ENCODE results near the gene REXO1. TPM values are rescaled to one million over a fixed set of nuclear protein-coding genes. Genes with fewer than 3 reads are reported as not detected.

REXO1 gene
- total and polyA plus RNA-seq, 2 donors (not counting 1 experiment from before 2014, with no cell fraction given): 6.1 to 6.8 TPM

DNA sequence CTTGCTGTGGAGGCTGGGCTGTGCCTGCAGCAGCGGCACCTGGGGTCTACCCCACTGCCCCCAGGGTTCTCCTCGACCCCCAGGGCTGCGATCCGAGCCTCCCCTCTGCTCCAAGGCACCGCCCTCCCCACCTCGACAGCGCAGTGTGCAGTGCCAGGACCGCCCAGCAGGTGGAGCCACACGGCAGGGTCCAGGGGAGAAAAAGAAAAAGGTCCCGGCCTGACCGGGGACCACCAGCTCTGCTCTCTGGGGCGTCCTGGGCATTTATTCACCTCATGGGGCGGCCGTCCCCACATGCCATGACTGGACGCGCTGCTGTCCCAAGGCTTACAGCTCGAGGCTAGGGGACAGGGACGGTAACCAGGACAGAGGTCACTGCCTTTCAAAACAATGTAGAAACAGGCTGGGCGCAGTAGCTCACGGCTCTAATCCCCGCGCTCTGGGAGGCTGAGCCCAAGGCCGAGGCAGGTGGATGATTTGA lies 10.6 kb downstream of the REXO1 start:
- H3K4me2 ChIP-seq (ENCODE audit: extremely low read depth, insufficient read depth, low read length): no peak overlapping the region
- no peak overlapping the region for H2AFZ ChIP-seq (ENCODE audit: low read length)
- peaks cover 79% of the 10 kb centered on the region for H3K79me2 ChIP-seq (ENCODE audit: control insufficient read depth, insufficient read depth, low read length)
- H3K27me3 ChIP-seq (ENCODE audit: control insufficient read depth, insufficient read depth, low read length): no peaks in the 10 kb centered on the region
- peaks cover 15% of the 10 kb centered on the region for H3K4me1 ChIP-seq (ENCODE audit: control insufficient read depth, extremely low read depth, insufficient read depth, low read length)
- no peak overlapping the region for H3K4me3 ChIP-seq (replicated peaks in 1 of 4; ENCODE audit: control extremely low read depth in 1 of 4, insufficient read depth in 1 of 4, low read depth in 3 of 4, low read length in 4 of 4)
- no peak for TF ChIP-seq EZH2 (IDR thresholded peaks at IDR 0.05; ENCODE audit: low read length, missing control alignments)
- TF ChIP-seq, protein P1, sequence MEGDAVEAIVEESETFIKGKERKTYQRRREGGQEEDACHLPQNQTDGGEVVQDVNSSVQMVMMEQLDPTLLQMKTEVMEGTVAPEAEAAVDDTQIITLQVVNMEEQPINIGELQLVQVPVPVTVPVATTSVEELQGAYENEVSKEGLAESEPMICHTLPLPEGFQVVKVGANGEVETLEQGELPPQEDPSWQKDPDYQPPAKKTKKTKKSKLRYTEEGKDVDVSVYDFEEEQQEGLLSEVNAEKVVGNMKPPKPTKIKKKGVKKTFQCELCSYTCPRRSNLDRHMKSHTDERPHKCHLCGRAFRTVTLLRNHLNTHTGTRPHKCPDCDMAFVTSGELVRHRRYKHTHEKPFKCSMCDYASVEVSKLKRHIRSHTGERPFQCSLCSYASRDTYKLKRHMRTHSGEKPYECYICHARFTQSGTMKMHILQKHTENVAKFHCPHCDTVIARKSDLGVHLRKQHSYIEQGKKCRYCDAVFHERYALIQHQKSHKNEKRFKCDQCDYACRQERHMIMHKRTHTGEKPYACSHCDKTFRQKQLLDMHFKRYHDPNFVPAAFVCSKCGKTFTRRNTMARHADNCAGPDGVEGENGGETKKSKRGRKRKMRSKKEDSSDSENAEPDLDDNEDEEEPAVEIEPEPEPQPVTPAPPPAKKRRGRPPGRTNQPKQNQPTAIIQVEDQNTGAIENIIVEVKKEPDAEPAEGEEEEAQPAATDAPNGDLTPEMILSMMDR (conservative IDR thresholded peaks at IDR 0.05 in 1 of 2, IDR thresholded peaks at IDR 0.05 in 1 of 2; ENCODE audit: low read depth in 1 of 2, low read length in 2 of 2): peak; percentile 81 to 82
- no peaks in the 10 kb centered on the region for H3K9me3 ChIP-seq (ENCODE audit: control insufficient read depth, insufficient read depth, low read depth, low read length)
- no peaks in the 10 kb centered on the region for H4K20me1 ChIP-seq (ENCODE audit: control insufficient read depth, extremely low read depth, insufficient read depth, low read length)
- H3K9ac ChIP-seq (ENCODE audit: insufficient read depth, low read length): no peak overlapping the region
- DNase-seq (ENCODE audit: low read depth in 2 of 2): no peak
- no peak overlapping the region for H3K27ac ChIP-seq (ENCODE audit: insufficient read depth, low read length)
- no peaks in the 10 kb centered on the region for H3K36me3 ChIP-seq (ENCODE audit: control insufficient read depth, insufficient read depth, low read length)

DNA sequence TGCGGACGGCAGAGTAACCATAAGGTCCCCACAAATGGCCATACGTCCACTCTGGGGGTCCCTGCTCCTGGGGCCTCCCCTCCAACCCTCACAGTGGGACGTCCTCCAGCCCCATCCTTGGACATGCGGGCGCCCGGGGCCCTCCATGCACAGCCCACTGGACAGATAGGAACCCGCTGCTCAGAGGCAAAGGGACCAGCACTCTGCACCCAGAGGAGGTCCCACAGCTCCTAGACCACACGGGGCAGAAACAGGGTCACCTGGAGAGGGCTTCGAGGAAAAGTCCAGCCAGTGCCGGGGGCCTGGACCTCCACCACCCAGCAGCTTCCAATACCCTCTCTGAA lies 11.1 kb downstream of the REXO1 start:
- TF ChIP-seq, protein P1 (conservative IDR thresholded peaks at IDR 0.05 in 1 of 2, IDR thresholded peaks at IDR 0.05 in 1 of 2; ENCODE audit: low read depth in 1 of 2, low read length in 2 of 2): no peak
- TF ChIP-seq EZH2 (IDR thresholded peaks at IDR 0.05; ENCODE audit: low read length, missing control alignments): no peak
- DNase-seq (ENCODE audit: low read depth in 2 of 2): no peak
- H3K9ac ChIP-seq (ENCODE audit: insufficient read depth, low read length): no peak overlapping the region
- no peak overlapping the region for H2AFZ ChIP-seq (ENCODE audit: low read length)
- H3K27me3 ChIP-seq (ENCODE audit: control insufficient read depth, insufficient read depth, low read length): no peaks in the 10 kb centered on the region
- no peak overlapping the region for H3K4me3 ChIP-seq (replicated peaks in 1 of 4; ENCODE audit: control extremely low read depth in 1 of 4, insufficient read depth in 1 of 4, low read depth in 3 of 4, low read length in 4 of 4)
- H3K4me2 ChIP-seq (ENCODE audit: extremely low read depth, insufficient read depth, low read length): no peak overlapping the region
- H3K79me2 ChIP-seq (ENCODE audit: control insufficient read depth, insufficient read depth, low read length): peaks cover 75% of the 10 kb centered on the region
- no peaks in the 10 kb centered on the region for H4K20me1 ChIP-seq (ENCODE audit: control insufficient read depth, extremely low read depth, insufficient read depth, low read length)
- H3K27ac ChIP-seq (ENCODE audit: insufficient read depth, low read length): no peak overlapping the region
- H3K9me3 ChIP-seq (ENCODE audit: control insufficient read depth, insufficient read depth, low read depth, low read length): no peaks in the 10 kb centered on the region
- H3K4me1 ChIP-seq (ENCODE audit: control insufficient read depth, extremely low read depth, insufficient read depth, low read length): peaks cover 15% of the 10 kb centered on the region
- H3K36me3 ChIP-seq (ENCODE audit: control insufficient read depth, insufficient read depth, low read length): peaks cover 1% of the 10 kb centered on the region

DNA sequence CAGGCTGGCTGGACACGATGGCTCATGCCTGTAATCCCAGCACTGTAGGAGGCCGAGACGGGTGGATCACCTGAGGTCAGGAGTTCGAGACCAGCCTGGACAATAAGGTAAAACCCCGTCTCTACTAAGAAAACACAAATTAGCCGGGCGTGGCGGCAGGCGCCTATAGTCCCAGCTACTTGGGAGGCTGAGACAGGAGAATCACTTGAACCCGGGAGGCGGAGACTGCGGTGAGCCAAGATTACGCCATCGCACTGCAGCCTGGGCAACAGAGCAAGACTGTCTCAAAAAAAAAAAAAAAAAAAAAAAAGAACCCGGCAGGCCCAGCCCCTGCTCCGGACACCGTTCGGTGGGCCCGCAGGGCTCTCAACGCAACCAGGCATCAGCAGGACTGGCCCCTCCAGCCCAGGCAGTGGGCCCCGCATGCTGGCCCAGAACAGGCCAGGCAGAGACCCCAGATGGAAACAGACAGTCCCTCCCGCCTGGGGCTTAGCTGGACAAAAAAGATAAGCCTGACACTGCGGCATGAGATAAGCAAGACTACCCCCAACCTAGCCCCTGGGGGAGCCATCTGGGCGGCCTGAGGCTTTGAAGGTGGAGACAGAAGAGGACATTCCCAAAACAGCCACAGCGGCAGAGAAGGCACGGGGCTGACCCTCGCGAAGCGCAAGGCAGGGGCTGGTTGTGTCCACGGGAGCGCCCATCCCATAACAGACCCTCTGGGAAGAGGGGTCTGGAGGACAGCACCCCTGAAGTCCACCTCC lies 11.6 kb downstream of the REXO1 start:
- TF ChIP-seq EZH2 (IDR thresholded peaks at IDR 0.05; ENCODE audit: low read length, missing control alignments): no peak
- TF ChIP-seq, protein P1 (conservative IDR thresholded peaks at IDR 0.05 in 1 of 2, IDR thresholded peaks at IDR 0.05 in 1 of 2; ENCODE audit: low read depth in 1 of 2, low read length in 2 of 2): no peak
- no peak for DNase-seq (ENCODE audit: low read depth in 2 of 2)
- H3K36me3 ChIP-seq (ENCODE audit: control insufficient read depth, insufficient read depth, low read length): peaks cover 2% of the 10 kb centered on the region
- no peak overlapping the region for H3K9ac ChIP-seq (ENCODE audit: insufficient read depth, low read length)
- no peak overlapping the region for H3K4me3 ChIP-seq (replicated peaks in 1 of 4; ENCODE audit: control extremely low read depth in 1 of 4, insufficient read depth in 1 of 4, low read depth in 3 of 4, low read length in 4 of 4)
- H2AFZ ChIP-seq (ENCODE audit: low read length): no peak overlapping the region
- no peak overlapping the region for H3K27ac ChIP-seq (ENCODE audit: insufficient read depth, low read length)
- no peak overlapping the region for H3K4me2 ChIP-seq (ENCODE audit: extremely low read depth, insufficient read depth, low read length)
- H3K27me3 ChIP-seq (ENCODE audit: control insufficient read depth, insufficient read depth, low read length): no peaks in the 10 kb centered on the region
- no peaks in the 10 kb centered on the region for H3K9me3 ChIP-seq (ENCODE audit: control insufficient read depth, insufficient read depth, low read depth, low read length)
- H3K4me1 ChIP-seq (ENCODE audit: control insufficient read depth, extremely low read depth, insufficient read depth, low read length): peaks cover 15% of the 10 kb centered on the region
- peaks cover 75% of the 10 kb centered on the region for H3K79me2 ChIP-seq (ENCODE audit: control insufficient read depth, insufficient read depth, low read length)
- H4K20me1 ChIP-seq (ENCODE audit: control insufficient read depth, extremely low read depth, insufficient read depth, low read length): no peaks in the 10 kb centered on the region
